Stomach (tissue), 4 donors: ENCODE results near the gene WNK2.

Experiments used
- POLR2A ChIP-seq, 4 donors: fragments of 450-650 bp; IDR thresholded peaks; one replicate each; pipeline ENCODE4 v1.6.1; 2016; ENCODE audit warnings: antibody characterized with exemption in 4 of 4, control low read depth in 2 of 4, mild to moderate bottlenecking in 1 of 4, moderate library complexity in 1 of 4
- POLR2AphosphoS5 ChIP-seq, 3 donors: sonication (generic); formaldehyde crosslinking; IDR thresholded peaks; one replicate each; pipeline ENCODE4 v1.6.1; 2016; ENCODE audit warnings: antibody characterized with exemption in 3 of 3
- TF ChIP-seq, protein P1 (sequence below), 7 experiments: fragments of 450-650 bp in 4 of 7; fragments of 200-600 bp in 3 of 7; sonication (generic) in 3 of 7; IDR thresholded peaks; one replicate each; pipeline ENCODE4 v1.5.1; 2016 to 2019; ENCODE audit warnings: antibody characterized with exemption in 7 of 7, control low read depth in 2 of 7, mild to moderate bottlenecking in 1 of 7

DNA sequence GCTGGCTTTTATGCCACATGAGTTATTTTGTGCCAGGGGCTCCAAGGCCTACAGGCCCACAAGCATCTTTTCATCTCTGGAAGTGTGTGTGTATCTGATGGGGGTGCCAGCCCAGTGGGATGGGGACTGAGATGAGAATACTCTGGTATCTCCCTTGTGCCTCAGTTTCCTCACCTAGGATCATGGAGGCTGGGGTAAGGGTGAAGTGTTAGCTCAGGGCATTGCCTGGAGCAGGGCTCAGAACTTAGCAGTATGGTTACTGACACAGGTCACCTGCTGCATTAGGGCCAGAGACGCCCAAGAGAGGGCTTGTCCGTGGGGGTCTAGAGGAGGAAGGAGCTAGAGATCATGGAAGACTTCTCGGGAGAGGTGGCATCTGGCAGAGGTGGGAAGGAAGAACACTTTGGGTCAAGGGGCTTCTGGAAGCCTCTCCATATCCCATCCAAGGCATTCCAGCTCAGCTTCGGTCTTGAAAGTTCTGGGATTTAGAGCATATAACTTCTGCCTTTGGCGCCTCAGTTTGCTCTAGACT is 742 bp upstream of the WNK2 start:
- TF ChIP-seq, protein P1, sequence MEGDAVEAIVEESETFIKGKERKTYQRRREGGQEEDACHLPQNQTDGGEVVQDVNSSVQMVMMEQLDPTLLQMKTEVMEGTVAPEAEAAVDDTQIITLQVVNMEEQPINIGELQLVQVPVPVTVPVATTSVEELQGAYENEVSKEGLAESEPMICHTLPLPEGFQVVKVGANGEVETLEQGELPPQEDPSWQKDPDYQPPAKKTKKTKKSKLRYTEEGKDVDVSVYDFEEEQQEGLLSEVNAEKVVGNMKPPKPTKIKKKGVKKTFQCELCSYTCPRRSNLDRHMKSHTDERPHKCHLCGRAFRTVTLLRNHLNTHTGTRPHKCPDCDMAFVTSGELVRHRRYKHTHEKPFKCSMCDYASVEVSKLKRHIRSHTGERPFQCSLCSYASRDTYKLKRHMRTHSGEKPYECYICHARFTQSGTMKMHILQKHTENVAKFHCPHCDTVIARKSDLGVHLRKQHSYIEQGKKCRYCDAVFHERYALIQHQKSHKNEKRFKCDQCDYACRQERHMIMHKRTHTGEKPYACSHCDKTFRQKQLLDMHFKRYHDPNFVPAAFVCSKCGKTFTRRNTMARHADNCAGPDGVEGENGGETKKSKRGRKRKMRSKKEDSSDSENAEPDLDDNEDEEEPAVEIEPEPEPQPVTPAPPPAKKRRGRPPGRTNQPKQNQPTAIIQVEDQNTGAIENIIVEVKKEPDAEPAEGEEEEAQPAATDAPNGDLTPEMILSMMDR (IDR thresholded peaks at IDR 0.05), result no peak
- TF ChIP-seq POLR2AphosphoS5 (IDR thresholded peaks at IDR 0.05) (no peak), POLR2A (IDR thresholded peaks at IDR 0.05) (no peak)
